HPDE6-E6E7 (cell line): ENCODE measurements around the gene MRPL39.

ENCODE experiments used
- DNase-seq: peaks from one replicate; pipeline ENCODE4 v3.0.0; 2011; ENCODE audit warnings: missing footprints; ENCODE audit errors: extremely low spot score

The MRPL39 gene

DNA sequence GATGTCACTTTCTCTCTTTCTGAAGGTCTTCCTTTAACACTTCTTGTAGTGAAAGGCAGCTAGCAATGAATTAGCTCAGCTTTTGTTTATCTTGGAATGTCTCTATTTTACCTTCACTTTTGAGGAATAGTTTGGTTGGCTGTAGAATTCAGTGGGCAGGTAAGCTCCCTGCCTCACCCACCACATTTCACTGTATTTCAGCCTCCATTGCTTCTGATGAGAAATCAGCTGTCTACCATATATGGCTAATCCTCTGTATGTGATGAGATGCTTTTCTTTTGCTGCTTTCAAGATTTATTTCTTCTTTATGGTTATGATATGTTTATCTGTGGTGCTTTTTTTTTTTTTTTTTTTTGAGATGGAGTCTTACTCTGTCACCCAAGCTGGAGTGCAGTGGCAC lies 70.1 kb downstream of the MRPL39 start:
- DNase-seq: no peak

DNA sequence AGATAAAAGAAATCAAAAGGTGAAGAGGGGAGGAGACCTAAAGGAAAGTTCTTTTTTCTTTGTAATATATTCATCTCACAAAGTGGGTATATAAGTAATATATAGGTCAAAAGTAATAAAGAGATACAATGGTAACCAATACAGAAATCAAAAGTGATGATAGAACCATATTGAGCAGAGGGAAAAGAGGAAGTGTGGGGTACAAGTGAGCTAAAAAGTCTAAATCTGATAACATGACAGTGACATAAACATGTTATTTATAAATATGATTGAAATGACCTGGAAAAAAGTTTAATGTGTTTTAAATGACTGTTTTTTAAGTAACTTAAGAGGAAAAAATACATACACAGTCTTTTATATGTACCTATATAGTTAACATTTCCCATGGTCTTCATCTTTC lies 70.5 kb downstream of the MRPL39 start:
- no peak for DNase-seq

GRCh38 chr21:25535849-25536248 lies 71.4 kb downstream of the MRPL39 start:
- no peak for DNase-seq
